Kidney (tissue), 14 donors: ENCODE measurements around the gene RAB3C. TPM values are rescaled to one million over a fixed set of nuclear protein-coding genes. Genes with fewer than 3 reads are reported as not detected.

Source experiments
- DNase-seq, 5 donors: peaks; one replicate each; pipeline ENCODE4 v3.0.0-alpha.2; 2013 to 2020
- FAIRE-seq: peaks from 2 replicates; lab custom pipeline; 2012; peaks lifted over from hg19 to GRCh38; lab: Jason Lieb, UNC
- H3K27ac ChIP-seq, 2 donors: one replicate each; pipeline ENCODE4 v1.7.0; 2013; ENCODE audit warnings: low read depth in 2 of 2, low read length in 2 of 2, inconsistent platforms in 1 of 2
- H3K27me3 ChIP-seq: one replicate; pipeline ENCODE4 v1.7.1; 2013; ENCODE audit warnings: low read length, inconsistent platforms; ENCODE audit not compliant: control insufficient read depth, insufficient read depth
- H3K36me3 ChIP-seq, 3 donors: one replicate each; pipeline versions ENCODE4 v1.7.0 to v1.7.1; 2013; ENCODE audit warnings: low read length in 3 of 3, control low read depth in 1 of 3, inconsistent platforms in 1 of 3; ENCODE audit not compliant: insufficient read depth in 3 of 3, control insufficient read depth in 2 of 3
- H3K4me1 ChIP-seq, 3 donors: one replicate each; pipeline versions ENCODE4 v1.7.0 to v1.7.1; 2013; ENCODE audit warnings: low read length in 3 of 3, inconsistent platforms in 1 of 3, low read depth in 1 of 3; ENCODE audit not compliant: control insufficient read depth in 2 of 3, insufficient read depth in 2 of 3
- H3K4me3 ChIP-seq, 3 donors: one replicate each; pipeline versions ENCODE4 v1.7.0 to v1.8.1; 2013; ENCODE audit warnings: low read length in 3 of 3, control low read depth in 1 of 3, inconsistent platforms in 1 of 3
- H3K9ac ChIP-seq, 3 donors: one replicate each; pipeline versions ENCODE4 v1.7.0 to v1.7.1; 2013; ENCODE audit warnings: low read length in 3 of 3, control low read depth in 1 of 3, inconsistent platforms in 1 of 3
- H3K9me3 ChIP-seq, 3 donors: one replicate each; pipeline versions ENCODE4 v1.7.0 to v1.7.1; 2013; ENCODE audit warnings: low read length in 3 of 3, control low read depth in 1 of 3, inconsistent platforms in 1 of 3; ENCODE audit not compliant: control insufficient read depth in 2 of 3, insufficient read depth in 1 of 3
- intact Hi-C: fragments of 100-400 bp; cut with DNase I; formaldehyde crosslinking; loops from one replicate; pipeline ENCODE4 v1.11.1; 2022
- polyA plus RNA-seq: library from polyadenylated mRNA; stranded (reverse); fragments of 350-450 nt; fragmentation: Illumina TruSeq; extraction: RNeasy Lipid Tissue Mini Kit (QIAGEN cat#74804); gene quantifications from one replicate; pipeline ENCODE4 v1.2.3, GENCODE V29; 2014; ENCODE audit warnings: low read depth, low replicate concordance; ENCODE audit not compliant: insufficient read depth
- total RNA-seq: library from RNA; stranded (reverse); fragmentation: NEBNext Ultra II Directional; extraction: Animal tissue kit (Norgen Biotek cat#: 25700); gene quantifications from one replicate; pipeline ENCODE4 v1.2.1, GENCODE V29; 2021
- TF ChIP-seq, protein P1 (sequence below): IDR thresholded peaks from 3 replicates; pipeline ENCODE4 v1.5.1; 2012; ENCODE audit warnings: mild to moderate bottlenecking, moderate library complexity, borderline replicate concordance; ENCODE audit not compliant: insufficient read depth; ENCODE audit errors: extremely low read depth
- donor health status: control.
- donor health status: control.
- donor health status: control.
- donor health status: control.
- donor health status: control.
- donor health status: DM: yes; HTN: yes; CAD: no.
- donor health status: Normal renal cell carcinoma (clear cell type).

Gene RAB3C
- total and polyA plus RNA-seq, 2 donors from 2014 or later, result 3.7 TPM; not detected in 1

DNA sequence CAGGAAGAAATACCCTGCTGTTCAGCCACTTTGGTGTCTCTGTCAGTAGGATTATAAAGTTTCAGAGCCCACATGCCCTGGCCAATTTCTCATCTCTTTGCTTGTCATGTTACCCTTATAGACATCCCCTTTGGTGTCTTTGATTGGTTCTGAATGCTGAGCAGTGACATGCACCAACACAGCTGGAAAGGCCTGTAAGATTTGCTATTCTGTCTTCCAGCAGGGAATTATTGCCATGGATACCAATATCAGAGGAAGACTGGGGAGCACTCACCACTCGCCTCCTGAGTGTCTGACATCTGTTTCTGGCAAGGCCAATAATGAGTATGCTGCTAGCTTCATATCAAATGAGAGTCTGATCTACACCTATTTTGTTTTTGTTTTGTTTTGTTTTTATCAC lies 34.4 kb downstream of the RAB3C start:
- Histone ChIP-seq H3K36me3 (no peaks in the 10 kb centered on the region), H3K9ac (no peak overlapping the region), H3K4me3 (no peak overlapping the region), H3K9me3 (no peaks in the 10 kb centered on the region), H3K27me3 (no peaks in the 10 kb centered on the region), H3K27ac (no peak overlapping the region), H3K4me1 (no peaks in the 10 kb centered on the region)
- intact Hi-C loops, result no loop called here
- TF ChIP-seq, protein P1, sequence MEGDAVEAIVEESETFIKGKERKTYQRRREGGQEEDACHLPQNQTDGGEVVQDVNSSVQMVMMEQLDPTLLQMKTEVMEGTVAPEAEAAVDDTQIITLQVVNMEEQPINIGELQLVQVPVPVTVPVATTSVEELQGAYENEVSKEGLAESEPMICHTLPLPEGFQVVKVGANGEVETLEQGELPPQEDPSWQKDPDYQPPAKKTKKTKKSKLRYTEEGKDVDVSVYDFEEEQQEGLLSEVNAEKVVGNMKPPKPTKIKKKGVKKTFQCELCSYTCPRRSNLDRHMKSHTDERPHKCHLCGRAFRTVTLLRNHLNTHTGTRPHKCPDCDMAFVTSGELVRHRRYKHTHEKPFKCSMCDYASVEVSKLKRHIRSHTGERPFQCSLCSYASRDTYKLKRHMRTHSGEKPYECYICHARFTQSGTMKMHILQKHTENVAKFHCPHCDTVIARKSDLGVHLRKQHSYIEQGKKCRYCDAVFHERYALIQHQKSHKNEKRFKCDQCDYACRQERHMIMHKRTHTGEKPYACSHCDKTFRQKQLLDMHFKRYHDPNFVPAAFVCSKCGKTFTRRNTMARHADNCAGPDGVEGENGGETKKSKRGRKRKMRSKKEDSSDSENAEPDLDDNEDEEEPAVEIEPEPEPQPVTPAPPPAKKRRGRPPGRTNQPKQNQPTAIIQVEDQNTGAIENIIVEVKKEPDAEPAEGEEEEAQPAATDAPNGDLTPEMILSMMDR, result no peak
- FAIRE-seq, result no peak
- DNase-seq, result no peak

DNA sequence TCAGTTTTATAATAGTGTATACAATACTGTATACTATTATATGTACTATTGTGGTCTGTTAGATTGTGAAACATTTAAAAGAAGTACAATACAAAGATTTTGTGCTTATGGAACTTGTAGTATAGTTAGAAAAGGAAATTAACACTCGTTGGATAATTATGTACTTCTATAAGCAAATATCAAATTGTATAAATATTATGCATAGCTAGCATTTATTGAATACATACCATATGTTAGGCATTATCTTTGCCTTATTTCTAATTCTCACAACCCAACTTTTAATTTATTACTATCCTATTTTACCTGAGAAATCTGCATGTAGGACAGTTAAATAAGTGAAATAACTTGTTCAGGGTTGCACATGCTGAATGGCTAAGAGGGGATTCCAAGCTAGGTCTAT lies 37.5 kb downstream of the RAB3C start:
- Histone ChIP-seq H3K9ac (no peak overlapping the region), H3K36me3 (no peaks in the 10 kb centered on the region), H3K9me3 (no peaks in the 10 kb centered on the region), H3K4me3 (no peak overlapping the region), H3K27ac (no peak overlapping the region), H3K4me1 (no peaks in the 10 kb centered on the region), H3K27me3 (no peaks in the 10 kb centered on the region)
- TF ChIP-seq, protein P1, result no peak
- no peak for FAIRE-seq
- no peak for DNase-seq
- intact Hi-C loops, result no loop called here

DNA sequence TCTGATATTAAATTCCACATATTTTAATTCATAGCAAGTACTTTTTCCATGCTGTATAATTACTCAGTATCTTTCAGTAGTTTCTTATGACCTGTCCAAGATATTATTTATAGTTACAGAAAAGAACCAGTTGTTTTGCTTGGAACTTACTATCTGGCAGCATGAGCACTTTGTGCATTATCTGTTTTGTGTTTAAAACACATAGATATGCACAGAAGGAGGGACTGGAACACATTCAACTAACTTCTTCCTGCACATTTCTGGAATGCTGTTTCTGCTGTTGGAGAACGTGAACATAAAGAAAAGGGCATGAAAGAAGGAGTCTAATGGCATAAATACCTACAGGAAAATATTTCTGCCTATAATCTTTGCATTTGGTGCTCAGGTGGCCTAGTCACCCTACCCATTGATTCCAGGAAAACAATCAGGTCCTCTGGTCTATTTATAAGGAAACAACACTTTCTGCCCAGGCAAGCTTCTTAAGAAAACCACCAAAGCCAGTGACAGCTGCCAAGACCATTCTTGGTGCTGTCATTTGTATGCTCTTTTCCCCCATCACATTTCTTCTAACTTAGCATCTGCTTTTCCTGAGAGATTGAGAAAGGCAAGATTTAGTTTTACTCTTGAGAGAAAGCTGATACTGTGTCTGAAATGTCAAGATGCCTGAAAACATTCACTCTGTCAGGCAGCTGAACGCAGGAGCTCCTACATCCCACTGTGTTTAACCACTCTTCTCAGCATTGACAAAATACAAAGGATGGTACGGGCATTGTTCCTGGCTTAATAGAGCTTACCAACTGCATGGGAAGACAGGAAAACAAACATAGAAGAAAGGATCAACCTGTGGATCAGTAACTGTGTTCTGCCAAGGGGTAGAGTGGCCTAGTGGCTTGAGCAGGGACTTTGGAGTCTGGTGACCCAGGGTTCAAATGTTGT lies 40.3 kb downstream of the RAB3C start:
- no peaks in the 10 kb centered on the region for H3K4me1 ChIP-seq
- no peak overlapping the region for H3K9ac ChIP-seq
- FAIRE-seq, result no peak
- no peaks in the 10 kb centered on the region for H3K27me3 ChIP-seq
- no peaks in the 10 kb centered on the region for H3K9me3 ChIP-seq
- no peak overlapping the region for H3K27ac ChIP-seq
- intact Hi-C loops, result no loop called here
- DNase-seq, result no peak
- H3K4me3 ChIP-seq, result no peak overlapping the region
- TF ChIP-seq, protein P1, result no peak
- no peaks in the 10 kb centered on the region for H3K36me3 ChIP-seq
